ENCODE results near the gene RASGRF1. TPM values are rescaled to one million over a fixed set of nuclear protein-coding genes. Genes with fewer than 3 reads are reported as not detected.

The RASGRF1 gene
- total RNA-seq, 4 donors from 2014 or later = 0.80 TPM; not detected in 3

DNA sequence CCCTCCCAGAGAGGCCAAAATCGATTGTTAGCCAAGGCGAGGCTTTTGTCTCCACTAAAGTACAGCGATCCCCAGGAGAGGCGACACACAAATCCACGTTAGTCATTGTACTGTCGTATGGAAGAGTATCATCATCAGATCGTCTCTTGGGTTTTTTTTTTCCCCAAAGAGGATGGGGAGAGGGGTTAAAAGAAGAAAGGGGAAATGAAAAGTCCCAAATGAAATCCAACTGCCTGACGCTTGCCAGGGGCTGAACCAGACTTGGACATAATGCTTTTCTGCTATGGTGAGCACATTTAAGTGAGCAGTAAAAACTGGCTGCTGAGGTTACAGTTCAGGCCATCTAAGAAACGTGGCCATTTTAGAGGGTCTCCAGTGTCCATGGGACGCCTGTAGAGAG lies 107.8 kb downstream of the RASGRF1 start:
- no peak for DNase-seq (ENCODE audit: low spot score in 2 of 2)
- Histone ChIP-seq H3K27me3 (no peaks in the 10 kb centered on the region), H3K27ac (peak overlapping the region; percentile 73), H3K4me1 (peaks cover 5% of the 10 kb centered on the region), H3K36me3 (no peaks in the 10 kb centered on the region), H3K4me3 (no peak overlapping the region), H3K9me3 (no peaks in the 10 kb centered on the region)
- 73% methylated on average over 10 of the region's 10 CpGs for WGBS
- TF ChIP-seq EP300 (IDR thresholded peaks at IDR 0.05) (no peak), POLR2A (IDR thresholded peaks at IDR 0.05) (no peak), POLR2AphosphoS5 (IDR thresholded peaks at IDR 0.05) (no peak), CTCF (IDR thresholded peaks at IDR 0.05) (no peak)

- Histone ChIP-seq H3K27me3 (no peaks in the 10 kb centered on the region), H3K4me1 (peaks cover 3% of the 10 kb centered on the region), H3K9me3 (no peaks in the 10 kb centered on the region), H3K4me3 (no peak overlapping the region), H3K36me3 (no peaks in the 10 kb centered on the region), H3K27ac (peak overlapping the region; percentile 73)
- no peak for DNase-seq (ENCODE audit: low spot score in 2 of 2)
- WGBS = 86% methylated on average over 8 of the region's 11 CpGs
- TF ChIP-seq POLR2A (IDR thresholded peaks at IDR 0.05) (no peak), EP300 (IDR thresholded peaks at IDR 0.05) (no peak), POLR2AphosphoS5 (IDR thresholded peaks at IDR 0.05) (no peak), CTCF (IDR thresholded peaks at IDR 0.05) (no peak)
These were observed 108.9 kb downstream of the RASGRF1 start for GRCh38 chr15:78981532-78982313.

DNA sequence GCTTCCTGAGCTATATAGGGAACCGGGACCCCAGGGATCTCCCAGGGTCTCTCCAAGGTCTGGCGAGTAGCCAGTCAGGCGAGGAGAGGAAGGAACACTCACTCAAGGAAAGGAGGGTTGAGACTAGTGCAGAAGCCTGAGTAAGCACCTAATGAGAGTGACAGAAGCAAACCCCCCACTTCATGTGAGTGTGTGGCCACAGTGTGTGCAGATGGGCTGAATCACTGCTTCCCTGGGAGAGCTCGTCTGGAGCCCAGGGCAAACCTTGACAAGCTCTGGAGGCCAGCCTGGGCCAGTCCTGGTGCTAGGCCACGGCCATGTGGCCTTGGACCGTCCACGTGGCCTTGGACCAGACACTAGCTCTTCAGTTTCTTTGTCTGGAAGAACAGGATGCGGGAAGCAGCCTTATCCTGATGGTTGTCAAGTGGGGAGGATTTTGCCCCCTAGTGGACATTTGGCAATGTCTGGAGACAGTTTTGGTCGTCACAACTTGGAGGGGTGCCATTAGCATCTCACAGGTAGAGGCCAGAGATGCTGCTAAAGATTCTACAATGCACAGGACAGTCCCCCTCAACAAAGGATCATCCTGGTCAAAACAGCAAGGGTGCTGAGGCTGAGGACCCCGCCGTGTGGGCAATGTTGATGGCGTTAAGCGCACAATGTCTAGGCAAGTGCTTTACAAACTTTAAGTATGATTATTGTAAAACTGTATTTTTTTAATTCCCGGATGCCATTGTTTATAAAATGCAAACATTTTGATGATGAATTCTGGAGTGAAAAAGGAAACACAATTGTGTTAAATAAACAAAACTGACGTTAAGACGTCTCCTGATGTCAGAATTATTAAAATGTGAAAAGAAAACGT lies 110.9 kb downstream of the RASGRF1 start:
- H3K36me3 ChIP-seq = no peaks in the 10 kb centered on the region
- H3K4me1 ChIP-seq = peaks cover 3% of the 10 kb centered on the region
- TF ChIP-seq EP300 (IDR thresholded peaks at IDR 0.05) = no peak
- no peak for TF ChIP-seq POLR2A (IDR thresholded peaks at IDR 0.05)
- TF ChIP-seq POLR2AphosphoS5 (IDR thresholded peaks at IDR 0.05) = no peak
- TF ChIP-seq CTCF (IDR thresholded peaks at IDR 0.05) = peak; percentile 12 to 50
- 73% methylated on average over 13 of the region's 17 CpGs for WGBS
- H3K9me3 ChIP-seq = no peaks in the 10 kb centered on the region
- H3K4me3 ChIP-seq = no peak overlapping the region
- H3K27ac ChIP-seq = no peak overlapping the region
- DNase-seq (ENCODE audit: low spot score in 2 of 2) = no peak
- no peaks in the 10 kb centered on the region for H3K27me3 ChIP-seq

GRCh38 chr15:78978601-78979179 lies 111.9 kb downstream of the RASGRF1 start:
- H3K9me3 ChIP-seq = no peaks in the 10 kb centered on the region
- TF ChIP-seq POLR2A (IDR thresholded peaks at IDR 0.05) = no peak
- TF ChIP-seq EP300 (IDR thresholded peaks at IDR 0.05) = no peak
- TF ChIP-seq CTCF (IDR thresholded peaks at IDR 0.05) = no peak
- TF ChIP-seq POLR2AphosphoS5 (IDR thresholded peaks at IDR 0.05) = no peak
- no peak overlapping the region for H3K4me3 ChIP-seq
- no peak overlapping the region for H3K27ac ChIP-seq
- no peaks in the 10 kb centered on the region for H3K36me3 ChIP-seq
- 88% methylated on average over 18 of the region's 19 CpGs for WGBS
- no peak for DNase-seq (ENCODE audit: low spot score in 2 of 2)
- H3K4me1 ChIP-seq = peaks cover 3% of the 10 kb centered on the region
- no peaks in the 10 kb centered on the region for H3K27me3 ChIP-seq
